Caco-2 (cell line): ENCODE data around the gene TSC22D2. TPM values are rescaled to one million over a fixed set of nuclear protein-coding genes. Genes with fewer than 3 reads are reported as not detected.
A peak's percentile ranks its signal among the peaks of the same experiment; 100 is the strongest.

Source experiments
- BruUV-seq: library from RNA; stranded (reverse); fragments of 400-500 nt; replicated peaks from 2 replicates; lab custom pipeline; 2021; lab: Mats Ljungman, UMichigan
- CTCF ChIA-PET: fragments of 300-600 bp; sonication (Branson Sonifier 250); formaldehyde crosslinking; loops from one replicate; lab custom pipeline; 2022; ENCODE audit warnings: antibody characterized with exemption; lab: Charles Lee
- POLR2A ChIA-PET: fragments of 300-600 bp; sonication (Branson Sonifier 250); formaldehyde crosslinking; loops from one replicate; lab custom pipeline; 2022; ENCODE audit warnings: antibody characterized with exemption; lab: Charles Lee
- DNase-seq, 2 experiments: peaks; one replicate each; pipeline versions ENCODE4 v3.0.0 to v3.0.0-alpha.2; 2020 to 2022
- H3K27me3 ChIP-seq: replicated peaks from 2 replicates; pipeline ENCODE4 v1.6.0; 2011; ENCODE audit warnings: low read length; ENCODE audit not compliant: control insufficient read depth, insufficient read depth
- H3K36me3 ChIP-seq: 2 replicates; pipeline ENCODE4 v1.5.1; 2011; ENCODE audit warnings: low read length; ENCODE audit not compliant: control insufficient read depth, insufficient read depth
- H3K4me1 ChIP-seq: fragments of 250-450 bp; sonication (Bioruptor Pico); 2 replicates; pipeline ENCODE4 v1.5.1; 2020; ENCODE audit warnings: mild to moderate bottlenecking
- H3K4me3 ChIP-seq: 2 replicates; pipeline ENCODE4 v1.5.1; 2011; ENCODE audit warnings: low read depth, mild to moderate bottlenecking, control low read depth, low read length
- H3K9me3 ChIP-seq: fragments of 250-450 bp; sonication (Bioruptor Pico); 2 replicates; pipeline ENCODE4 v1.5.1; 2020; ENCODE audit warnings: mild to moderate bottlenecking, moderate library complexity
- H3K27ac Mint-ChIP-seq: one replicate; pipeline ENCODE4 v1.8.0; 2022; ENCODE audit warnings: mixed read lengths; ENCODE audit not compliant: unreplicated experiment
- H3K27me3 Mint-ChIP-seq: one replicate; pipeline ENCODE4 v1.8.0; 2022; ENCODE audit warnings: mixed read lengths; ENCODE audit not compliant: insufficient read depth, unreplicated experiment
- H3K36me3 Mint-ChIP-seq: one replicate; pipeline ENCODE4 v1.8.0; 2022; ENCODE audit warnings: mild to moderate bottlenecking, mixed read lengths; ENCODE audit not compliant: insufficient read depth, unreplicated experiment
- H3K4me1 Mint-ChIP-seq: one replicate; pipeline ENCODE4 v1.8.0; 2022; ENCODE audit warnings: low read depth, mixed read lengths; ENCODE audit not compliant: unreplicated experiment
- H3K4me3 Mint-ChIP-seq: one replicate; pipeline ENCODE4 v1.8.0; 2022; ENCODE audit warnings: mild to moderate bottlenecking, moderate library complexity, mixed read lengths; ENCODE audit not compliant: unreplicated experiment
- H3K9me3 Mint-ChIP-seq: one replicate; pipeline ENCODE4 v1.8.0; 2022; ENCODE audit warnings: mixed read lengths; ENCODE audit not compliant: unreplicated experiment
- intact Hi-C: fragments of 100-400 bp; cut with micrococcal nuclease; formaldehyde crosslinking; loops from one replicate; pipeline ENCODE4 v1.10.0; 2022; ENCODE audit not compliant: unreplicated experiment
- total RNA-seq: library from RNA; stranded (reverse); gene quantifications from 2 replicates; pipeline ENCODE4 v1.2.3, GENCODE V29; 2022
- TF ChIP-seq, protein P1 (sequence below), 2 experiments: fragments of 200-600 bp in 1 of 2; IDR thresholded peaks; 1 replicate in 1 of 2; 2 replicates in 1 of 2; pipeline versions ENCODE4 v1.5.1 to v1.8.0; 2011 to 2022; ENCODE audit warnings: antibody characterized with exemption in 1 of 2, control low read depth in 1 of 2, inconsistent platforms in 1 of 2, low read depth in 1 of 2, low read length in 1 of 2, mild to moderate bottlenecking in 1 of 2, moderate library complexity in 1 of 2; ENCODE audit not compliant: insufficient read depth in 1 of 2, severe bottlenecking in 1 of 2, unreplicated experiment in 1 of 2

Gene TSC22D2
- total RNA-seq, 1 experiment from 2014 or later, result 30.8 TPM

DNA sequence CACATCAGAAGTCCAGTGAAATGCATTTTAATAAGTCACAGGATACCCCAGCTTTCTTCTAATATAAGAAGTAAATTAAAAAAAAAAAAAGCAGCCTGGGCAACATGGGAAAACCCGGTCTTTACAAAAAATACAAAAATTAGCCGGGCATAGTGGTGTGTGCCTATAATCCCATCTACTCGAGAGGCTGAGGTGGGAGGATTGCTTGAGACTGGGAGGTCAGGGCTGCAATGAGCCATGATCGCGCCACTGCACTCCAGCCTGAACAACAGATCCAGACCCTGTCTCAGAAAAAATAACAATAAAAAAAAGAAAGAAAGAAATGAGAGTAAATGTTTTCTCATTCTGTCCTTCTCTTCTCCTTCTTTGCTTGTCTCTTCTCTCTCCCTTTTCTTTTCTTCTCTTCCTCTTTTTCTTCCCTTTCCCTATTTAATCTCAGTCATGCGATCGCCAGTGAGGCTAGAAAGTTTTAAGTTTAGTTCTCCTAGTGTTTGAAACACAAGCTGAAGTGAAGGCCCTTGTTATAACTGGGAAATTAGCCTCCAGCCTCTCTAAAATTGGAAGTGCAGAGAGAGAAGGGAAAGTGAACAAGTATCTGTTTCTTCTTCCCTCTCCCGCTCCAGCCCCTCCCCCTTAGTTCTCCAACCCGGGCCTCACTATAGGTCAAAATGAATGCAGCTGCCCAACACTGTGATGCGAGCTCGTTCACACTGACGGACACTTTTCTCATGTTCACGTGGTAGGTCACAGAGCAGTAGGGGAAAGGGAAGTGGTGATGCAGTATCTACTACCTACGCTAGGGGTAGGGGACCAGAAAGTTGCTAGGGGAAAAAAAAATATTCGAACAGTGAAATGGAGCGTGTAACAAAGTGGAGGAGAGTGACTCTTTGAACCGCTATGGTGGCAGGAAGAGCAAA lies 23.5 kb upstream of the TSC22D2 start:
- BruUV-seq, result no TSS peak
- H3K9me3 Mint-ChIP-seq, result no peaks in the 10 kb centered on the region
- Histone ChIP-seq H3K27me3 (no peaks in the 10 kb centered on the region), H3K36me3 (no peaks in the 10 kb centered on the region), H3K9me3 (no peaks in the 10 kb centered on the region), H3K4me3 (no peak overlapping the region), H3K4me1 (0 out of 2 replicates have a peak, but pooled peaks cover 2% of the 10 kb centered on the region)
- intact Hi-C loops, result no loop called here
- POLR2A ChIA-PET, result no interaction called here
- CTCF ChIA-PET, result interaction anchor here (1.1 kb wide), 1 partner anchor 24 kb away, joined by 3 read pairs; the partner anchor contains the start of gene TSC22D2
- no peaks in the 10 kb centered on the region for H3K27me3 Mint-ChIP-seq
- TF ChIP-seq, protein P1, sequence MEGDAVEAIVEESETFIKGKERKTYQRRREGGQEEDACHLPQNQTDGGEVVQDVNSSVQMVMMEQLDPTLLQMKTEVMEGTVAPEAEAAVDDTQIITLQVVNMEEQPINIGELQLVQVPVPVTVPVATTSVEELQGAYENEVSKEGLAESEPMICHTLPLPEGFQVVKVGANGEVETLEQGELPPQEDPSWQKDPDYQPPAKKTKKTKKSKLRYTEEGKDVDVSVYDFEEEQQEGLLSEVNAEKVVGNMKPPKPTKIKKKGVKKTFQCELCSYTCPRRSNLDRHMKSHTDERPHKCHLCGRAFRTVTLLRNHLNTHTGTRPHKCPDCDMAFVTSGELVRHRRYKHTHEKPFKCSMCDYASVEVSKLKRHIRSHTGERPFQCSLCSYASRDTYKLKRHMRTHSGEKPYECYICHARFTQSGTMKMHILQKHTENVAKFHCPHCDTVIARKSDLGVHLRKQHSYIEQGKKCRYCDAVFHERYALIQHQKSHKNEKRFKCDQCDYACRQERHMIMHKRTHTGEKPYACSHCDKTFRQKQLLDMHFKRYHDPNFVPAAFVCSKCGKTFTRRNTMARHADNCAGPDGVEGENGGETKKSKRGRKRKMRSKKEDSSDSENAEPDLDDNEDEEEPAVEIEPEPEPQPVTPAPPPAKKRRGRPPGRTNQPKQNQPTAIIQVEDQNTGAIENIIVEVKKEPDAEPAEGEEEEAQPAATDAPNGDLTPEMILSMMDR (IDR thresholded peaks at IDR 0.05; ENCODE audit: insufficient read depth in 1 of 2, low read depth in 1 of 2, low read length in 1 of 2, severe bottlenecking in 1 of 2, unreplicated experiment in 1 of 2), result no peak
- H3K4me1 Mint-ChIP-seq, result peaks cover 4% of the 10 kb centered on the region
- H3K27ac Mint-ChIP-seq, result no peak overlapping the region
- no peak overlapping the region for H3K4me3 Mint-ChIP-seq
- peak in 1 of 2 experiments; percentile 48 for DNase-seq
- H3K36me3 Mint-ChIP-seq, result no peaks in the 10 kb centered on the region

DNA sequence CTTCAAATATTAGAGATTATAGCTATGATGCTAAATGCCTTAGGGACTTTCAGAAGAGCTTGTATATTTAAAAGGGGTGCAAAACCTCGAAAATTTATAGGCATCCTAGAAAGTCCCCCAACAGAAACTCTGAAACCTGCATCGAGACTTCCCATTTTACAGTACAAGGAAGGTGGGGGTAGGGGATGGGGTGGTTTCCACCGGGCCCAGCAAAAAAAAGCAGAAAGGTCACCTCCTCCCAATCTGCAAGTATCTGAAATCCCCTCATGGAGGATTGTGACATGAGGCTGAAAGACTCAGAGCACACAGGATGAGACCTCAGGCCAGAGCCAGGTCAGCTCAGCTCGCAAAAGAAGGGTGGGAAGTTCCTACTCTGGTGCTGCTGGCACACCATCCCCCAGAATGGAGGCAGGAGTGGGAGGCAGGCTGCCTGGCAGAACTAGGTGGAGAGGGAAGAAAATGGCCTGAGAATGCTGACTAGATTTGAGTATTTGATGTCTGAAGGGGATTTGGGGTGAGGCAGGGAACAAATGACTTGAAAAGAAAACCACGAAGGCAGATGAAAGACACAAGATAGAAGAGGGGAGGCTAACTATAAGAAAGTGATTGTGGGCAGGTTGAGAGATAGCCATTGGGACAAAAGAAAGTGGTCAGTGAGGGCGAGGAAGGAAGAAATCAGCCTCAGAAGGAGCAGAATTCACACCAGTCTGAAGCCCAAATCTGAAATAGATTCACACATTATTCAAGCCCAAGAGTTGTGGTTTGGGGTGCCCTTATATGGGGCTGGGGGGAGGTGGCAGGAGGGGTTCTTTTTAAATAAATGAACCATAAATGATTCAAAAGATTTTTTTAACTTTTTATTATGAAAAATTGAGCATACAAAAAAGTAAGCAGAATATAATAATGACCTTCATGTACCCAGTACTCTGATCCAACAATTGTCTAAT lies 22.5 kb upstream of the TSC22D2 start:
- ChIA-PET CTCF (interaction anchor here (1.1 kb wide), 1 partner anchor 23 kb away, joined by 3 read pairs; the partner anchor contains the start of gene TSC22D2), POLR2A (no interaction called here)
- TF ChIP-seq, protein P1 (IDR thresholded peaks at IDR 0.05; ENCODE audit: insufficient read depth in 1 of 2, low read depth in 1 of 2, low read length in 1 of 2, severe bottlenecking in 1 of 2, unreplicated experiment in 1 of 2), result no peak
- H3K9me3 Mint-ChIP-seq, result no peaks in the 10 kb centered on the region
- Histone ChIP-seq H3K27me3 (no peaks in the 10 kb centered on the region), H3K4me3 (no peak overlapping the region), H3K9me3 (no peaks in the 10 kb centered on the region), H3K4me1 (0 out of 2 replicates have a peak, but pooled peaks cover 3% of the 10 kb centered on the region), H3K36me3 (no peaks in the 10 kb centered on the region)
- no peaks in the 10 kb centered on the region for H3K27me3 Mint-ChIP-seq
- no peak overlapping the region for H3K27ac Mint-ChIP-seq
- DNase-seq, result no peak
- H3K4me3 Mint-ChIP-seq, result no peak overlapping the region
- H3K4me1 Mint-ChIP-seq, result peaks cover 10% of the 10 kb centered on the region
- BruUV-seq, result no TSS peak
- H3K36me3 Mint-ChIP-seq, result no peaks in the 10 kb centered on the region
- intact Hi-C loops, result no loop called here
